ENCODE results near the gene KIRREL3.
A peak's percentile ranks its signal among the peaks of the same experiment; 100 is the strongest.

KIRREL3 gene

GRCh38 chr11:126456783-126457542 lies 543.6 kb downstream of the KIRREL3 start:
- H3K36me3 ChIP-seq (ENCODE audit: control insufficient read depth in 1 of 2, insufficient read depth in 2 of 2, low read length in 2 of 2) = no peaks in the 10 kb centered on the region
- H3K27me3 ChIP-seq (ENCODE audit: control insufficient read depth in 1 of 2, insufficient read depth in 2 of 2, low read length in 2 of 2) = no peaks in the 10 kb centered on the region
- H3K4me3 ChIP-seq (ENCODE audit: low read depth in 1 of 2, low read length in 2 of 2) = no peak overlapping the region
- H3K27ac ChIP-seq (ENCODE audit: low read depth, low read length) = no peak overlapping the region
- H3K9ac ChIP-seq (ENCODE audit: low read depth in 1 of 2, low read length in 2 of 2) = no peak overlapping the region
- no peaks in the 10 kb centered on the region for H3K9me3 ChIP-seq (ENCODE audit: control insufficient read depth in 1 of 2, low read length in 2 of 2)
- H3K4me1 ChIP-seq (ENCODE audit: control insufficient read depth in 1 of 2, insufficient read depth in 2 of 2, low read length in 2 of 2) = no peaks in the 10 kb centered on the region

GRCh38 chr11:126456089-126456488 lies 544.5 kb downstream of the KIRREL3 start:
- Histone ChIP-seq H3K27ac (ENCODE audit: low read depth, low read length) (no peak overlapping the region), H3K9me3 (ENCODE audit: control insufficient read depth in 1 of 2, low read length in 2 of 2) (peaks cover 2 to 4% of the 10 kb centered on the region in 2 donors), H3K9ac (ENCODE audit: low read depth in 1 of 2, low read length in 2 of 2) (no peak overlapping the region), H3K27me3 (ENCODE audit: control insufficient read depth in 1 of 2, insufficient read depth in 2 of 2, low read length in 2 of 2) (no peaks in the 10 kb centered on the region), H3K4me3 (ENCODE audit: low read depth in 1 of 2, low read length in 2 of 2) (no peak overlapping the region), H3K4me1 (ENCODE audit: control insufficient read depth in 1 of 2, insufficient read depth in 2 of 2, low read length in 2 of 2) (no peaks in the 10 kb centered on the region), H3K36me3 (ENCODE audit: control insufficient read depth in 1 of 2, insufficient read depth in 2 of 2, low read length in 2 of 2) (no peaks in the 10 kb centered on the region)

GRCh38 chr11:126452241-126453101 lies 548.1 kb downstream of the KIRREL3 start:
- Histone ChIP-seq H3K9me3 (ENCODE audit: control insufficient read depth in 1 of 2, low read length in 2 of 2) (peaks cover 9 to 15% of the 10 kb centered on the region in 2 donors), H3K36me3 (ENCODE audit: control insufficient read depth in 1 of 2, insufficient read depth in 2 of 2, low read length in 2 of 2) (no peaks in the 10 kb centered on the region), H3K27me3 (ENCODE audit: control insufficient read depth in 1 of 2, insufficient read depth in 2 of 2, low read length in 2 of 2) (no peaks in the 10 kb centered on the region), H3K9ac (ENCODE audit: low read depth in 1 of 2, low read length in 2 of 2) (no peak overlapping the region), H3K4me1 (ENCODE audit: control insufficient read depth in 1 of 2, insufficient read depth in 2 of 2, low read length in 2 of 2) (no peaks in the 10 kb centered on the region), H3K4me3 (ENCODE audit: low read depth in 1 of 2, low read length in 2 of 2) (no peak overlapping the region), H3K27ac (ENCODE audit: low read depth, low read length) (no peak overlapping the region)

- no peak overlapping the region for H3K27ac ChIP-seq (ENCODE audit: low read depth, low read length)
- no peaks in the 10 kb centered on the region for H3K36me3 ChIP-seq (ENCODE audit: control insufficient read depth in 1 of 2, insufficient read depth in 2 of 2, low read length in 2 of 2)
- no peak overlapping the region for H3K9ac ChIP-seq (ENCODE audit: low read depth in 1 of 2, low read length in 2 of 2)
- peaks cover 9 to 15% of the 10 kb centered on the region in 2 donors for H3K9me3 ChIP-seq (ENCODE audit: control insufficient read depth in 1 of 2, low read length in 2 of 2)
- no peaks in the 10 kb centered on the region for H3K27me3 ChIP-seq (ENCODE audit: control insufficient read depth in 1 of 2, insufficient read depth in 2 of 2, low read length in 2 of 2)
- H3K4me3 ChIP-seq (ENCODE audit: low read depth in 1 of 2, low read length in 2 of 2) = no peak overlapping the region
- no peaks in the 10 kb centered on the region for H3K4me1 ChIP-seq (ENCODE audit: control insufficient read depth in 1 of 2, insufficient read depth in 2 of 2, low read length in 2 of 2)
Measured at GRCh38 chr11:126451211-126451802, 549.3 kb downstream of the KIRREL3 start.

DNA sequence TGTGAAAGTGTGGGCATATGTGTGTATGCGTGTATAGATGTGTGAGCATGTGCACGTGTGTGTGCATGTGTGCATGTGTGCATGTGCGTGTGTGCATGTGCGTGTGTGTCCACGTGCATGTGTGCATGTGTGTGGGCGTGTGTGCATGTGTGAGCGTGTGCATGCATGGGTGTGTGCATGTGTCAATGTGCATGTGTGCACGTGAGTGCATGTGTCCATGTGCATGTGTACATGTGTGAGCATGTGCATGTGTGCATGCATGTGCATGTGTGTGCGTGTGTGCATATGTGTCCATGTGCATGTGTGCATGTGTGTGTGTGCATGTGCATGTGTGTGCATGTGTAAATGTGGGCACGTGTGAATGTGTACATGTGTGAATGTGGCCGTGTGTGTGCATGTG lies 549.8 kb downstream of the KIRREL3 start:
- H3K9ac ChIP-seq (ENCODE audit: low read depth in 1 of 2, low read length in 2 of 2) = no peak overlapping the region
- no peaks in the 10 kb centered on the region for H3K36me3 ChIP-seq (ENCODE audit: control insufficient read depth in 1 of 2, insufficient read depth in 2 of 2, low read length in 2 of 2)
- no peaks in the 10 kb centered on the region for H3K4me1 ChIP-seq (ENCODE audit: control insufficient read depth in 1 of 2, insufficient read depth in 2 of 2, low read length in 2 of 2)
- H3K9me3 ChIP-seq (ENCODE audit: control insufficient read depth in 1 of 2, low read length in 2 of 2) = peaks cover 9 to 15% of the 10 kb centered on the region in 2 donors
- H3K27me3 ChIP-seq (ENCODE audit: control insufficient read depth in 1 of 2, insufficient read depth in 2 of 2, low read length in 2 of 2) = no peaks in the 10 kb centered on the region
- H3K4me3 ChIP-seq (ENCODE audit: low read depth in 1 of 2, low read length in 2 of 2) = peak overlapping the region in 1 of 2 donors; percentile 11
- H3K27ac ChIP-seq (ENCODE audit: low read depth, low read length) = no peak overlapping the region

DNA sequence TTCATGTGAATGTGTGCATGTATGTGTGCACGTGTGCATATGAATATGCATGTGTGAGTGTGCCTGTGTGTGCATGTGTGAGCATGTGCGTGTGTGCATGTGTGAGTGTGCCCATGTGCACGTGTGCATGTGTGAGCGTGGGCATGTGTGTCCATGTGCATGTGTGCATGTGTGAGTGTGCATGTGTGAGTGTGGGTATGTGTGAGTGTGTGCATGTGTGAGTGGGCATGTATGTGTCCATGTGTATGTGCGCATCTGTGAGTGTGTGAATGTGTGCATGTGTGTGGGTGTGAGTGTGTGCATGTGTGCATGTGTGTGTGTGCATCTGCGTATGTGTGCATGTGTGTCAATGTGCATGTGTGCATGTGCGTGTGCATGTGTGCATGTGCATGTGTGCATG lies 550.4 kb downstream of the KIRREL3 start:
- Histone ChIP-seq H3K4me3 (ENCODE audit: low read depth in 1 of 2, low read length in 2 of 2) (no peak overlapping the region), H3K9ac (ENCODE audit: low read depth in 1 of 2, low read length in 2 of 2) (no peak overlapping the region), H3K27me3 (ENCODE audit: control insufficient read depth in 1 of 2, insufficient read depth in 2 of 2, low read length in 2 of 2) (no peaks in the 10 kb centered on the region), H3K9me3 (ENCODE audit: control insufficient read depth in 1 of 2, low read length in 2 of 2) (peaks cover 9 to 15% of the 10 kb centered on the region in 2 donors), H3K27ac (ENCODE audit: low read depth, low read length) (no peak overlapping the region), H3K36me3 (ENCODE audit: control insufficient read depth in 1 of 2, insufficient read depth in 2 of 2, low read length in 2 of 2) (no peaks in the 10 kb centered on the region), H3K4me1 (ENCODE audit: control insufficient read depth in 1 of 2, insufficient read depth in 2 of 2, low read length in 2 of 2) (no peaks in the 10 kb centered on the region)

DNA sequence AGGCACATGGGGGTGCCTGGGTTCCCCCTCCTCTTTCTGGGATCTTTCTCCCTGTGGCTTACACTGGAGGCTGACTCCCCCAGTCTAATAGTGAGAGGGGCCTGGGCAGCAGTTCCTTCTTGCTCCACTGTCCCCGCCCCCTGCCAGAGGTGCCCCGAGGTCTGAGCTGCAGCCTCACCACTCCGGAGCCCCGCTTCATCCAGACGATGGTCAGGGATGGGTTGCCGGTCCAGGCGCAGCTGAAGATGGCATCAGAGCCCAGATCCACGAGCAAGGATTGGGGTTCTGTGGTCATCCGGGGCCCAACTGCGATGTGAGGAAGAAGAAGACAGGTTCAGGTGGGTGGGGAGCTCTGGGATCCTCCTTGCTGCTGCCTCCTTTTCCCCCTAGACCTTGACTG lies 554.0 kb downstream of the KIRREL3 start:
- H3K9ac ChIP-seq (ENCODE audit: low read depth in 1 of 2, low read length in 2 of 2) = no peak overlapping the region
- no peaks in the 10 kb centered on the region for H3K36me3 ChIP-seq (ENCODE audit: control insufficient read depth in 1 of 2, insufficient read depth in 2 of 2, low read length in 2 of 2)
- no peak overlapping the region for H3K27ac ChIP-seq (ENCODE audit: low read depth, low read length)
- H3K4me3 ChIP-seq (ENCODE audit: low read depth in 1 of 2, low read length in 2 of 2) = no peak overlapping the region
- H3K27me3 ChIP-seq (ENCODE audit: control insufficient read depth in 1 of 2, insufficient read depth in 2 of 2, low read length in 2 of 2) = no peaks in the 10 kb centered on the region
- no peaks in the 10 kb centered on the region for H3K4me1 ChIP-seq (ENCODE audit: control insufficient read depth in 1 of 2, insufficient read depth in 2 of 2, low read length in 2 of 2)
- peaks cover 9 to 15% of the 10 kb centered on the region in 2 donors for H3K9me3 ChIP-seq (ENCODE audit: control insufficient read depth in 1 of 2, low read length in 2 of 2)

DNA sequence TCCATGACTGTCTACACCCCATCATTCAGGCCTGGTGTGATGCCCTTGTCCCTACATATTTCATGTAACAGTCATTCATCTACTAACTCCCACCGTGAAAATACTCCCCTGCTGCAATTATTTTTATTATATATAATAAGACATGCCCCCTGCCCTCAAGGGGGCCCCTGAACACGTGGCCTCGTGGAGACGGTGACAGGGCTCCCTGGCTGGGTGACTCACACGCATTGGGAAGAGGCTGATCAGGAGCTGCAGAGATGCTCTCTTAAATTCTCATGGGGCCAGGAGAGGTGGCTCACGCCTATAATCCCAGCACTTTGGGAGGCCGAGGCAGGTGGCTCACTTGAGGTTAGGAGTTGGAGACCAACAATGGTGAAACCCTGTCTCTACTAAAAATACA lies 556.5 kb downstream of the KIRREL3 start:
- H3K9me3 ChIP-seq (ENCODE audit: control insufficient read depth in 1 of 2, low read length in 2 of 2) = no peaks in the 10 kb centered on the region
- H3K4me3 ChIP-seq (ENCODE audit: low read depth in 1 of 2, low read length in 2 of 2) = no peak overlapping the region
- no peaks in the 10 kb centered on the region for H3K4me1 ChIP-seq (ENCODE audit: control insufficient read depth in 1 of 2, insufficient read depth in 2 of 2, low read length in 2 of 2)
- peaks cover 0 to 5% of the 10 kb centered on the region in 2 donors for H3K27me3 ChIP-seq (ENCODE audit: control insufficient read depth in 1 of 2, insufficient read depth in 2 of 2, low read length in 2 of 2)
- no peak overlapping the region for H3K9ac ChIP-seq (ENCODE audit: low read depth in 1 of 2, low read length in 2 of 2)
- H3K36me3 ChIP-seq (ENCODE audit: control insufficient read depth in 1 of 2, insufficient read depth in 2 of 2, low read length in 2 of 2) = no peaks in the 10 kb centered on the region
- H3K27ac ChIP-seq (ENCODE audit: low read depth, low read length) = no peak overlapping the region

DNA sequence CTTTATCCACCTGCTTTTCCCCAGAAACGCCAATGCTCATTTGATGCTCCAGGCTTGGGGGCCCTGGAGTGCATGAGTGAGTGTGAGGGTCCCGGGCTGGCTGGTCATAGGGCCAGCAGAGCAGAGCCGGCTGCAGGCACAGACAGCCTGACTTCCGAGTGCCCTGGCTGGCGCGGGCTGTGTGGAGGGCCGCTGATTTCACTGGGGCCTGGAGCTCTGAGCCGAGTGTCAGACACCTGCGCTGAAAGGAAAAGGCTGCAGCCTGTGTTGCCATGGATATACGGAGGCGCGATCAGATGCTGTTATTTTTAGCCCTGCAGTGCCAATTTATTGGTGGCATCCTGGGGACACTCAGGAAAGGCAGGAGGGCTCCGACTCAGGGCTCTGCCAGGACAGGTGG lies 557.5 kb downstream of the KIRREL3 start:
- H3K27me3 ChIP-seq (ENCODE audit: control insufficient read depth in 1 of 2, insufficient read depth in 2 of 2, low read length in 2 of 2) = peaks cover 0 to 5% of the 10 kb centered on the region in 2 donors
- no peaks in the 10 kb centered on the region for H3K36me3 ChIP-seq (ENCODE audit: control insufficient read depth in 1 of 2, insufficient read depth in 2 of 2, low read length in 2 of 2)
- no peaks in the 10 kb centered on the region for H3K4me1 ChIP-seq (ENCODE audit: control insufficient read depth in 1 of 2, insufficient read depth in 2 of 2, low read length in 2 of 2)
- no peak overlapping the region for H3K9ac ChIP-seq (ENCODE audit: low read depth in 1 of 2, low read length in 2 of 2)
- H3K9me3 ChIP-seq (ENCODE audit: control insufficient read depth in 1 of 2, low read length in 2 of 2) = no peaks in the 10 kb centered on the region
- no peak overlapping the region for H3K4me3 ChIP-seq (ENCODE audit: low read depth in 1 of 2, low read length in 2 of 2)
- H3K27ac ChIP-seq (ENCODE audit: low read depth, low read length) = no peak overlapping the region
